Stimulated activated CD8-positive, alpha-beta memory T cell treated with anti-CD3 and anti-CD28 coated beads, Interleukin-15, amount 100 ng/mL, for 48 hours (primary cell): ENCODE measurements around the gene MRPL24.

Experiments
- DNase-seq, 2 donors: peaks; one replicate each; pipeline ENCODE4 v3.0.0-alpha.2; 2020; ENCODE audit warnings: low read depth in 2 of 2

The MRPL24 gene

GRCh38 chr1:156709757-156710489, 31.0 kb downstream of the MRPL24 start:
- DNase-seq = no peak

GRCh38 chr1:156709031-156709430, 31.9 kb downstream of the MRPL24 start:
- no peak for DNase-seq

GRCh38 chr1:156708218-156708661, 32.6 kb downstream of the MRPL24 start:
- no peak for DNase-seq

- DNase-seq = no peak
These were observed 33.3 kb downstream of the MRPL24 start for GRCh38 chr1:156707417-156708217.

GRCh38 chr1:156706657-156707416, 34.1 kb downstream of the MRPL24 start:
- no peak for DNase-seq

- DNase-seq = peak; percentile 34 to 48
These were observed 34.8 kb downstream of the MRPL24 start for GRCh38 chr1:156705918-156706656.

GRCh38 chr1:156705321-156705917, 35.5 kb downstream of the MRPL24 start, which contains the start of gene CRABP2:
Gene CRABP2, minus strand, starts transcription at chr1:156705583. Its CDS starts 137 bp downstream, at chr1:156705446.
- DNase-seq = no peak

- peak; percentile 19 to 35 for DNase-seq
These were observed 36.0 kb downstream of the MRPL24 start for GRCh38 chr1:156704930-156705320.

- no peak for DNase-seq
These were observed 36.6 kb downstream of the MRPL24 start for GRCh38 chr1:156704166-156704711.

- no peak for DNase-seq
These were observed 37.1 kb downstream of the MRPL24 start for GRCh38 chr1:156703741-156704140.

GRCh38 chr1:156703336-156703735, 37.6 kb downstream of the MRPL24 start:
- DNase-seq = no peak

- DNase-seq = no peak
These were observed 40.0 kb downstream of the MRPL24 start for GRCh38 chr1:156700736-156701531.

- DNase-seq = no peak
These were observed 41.9 kb downstream of the MRPL24 start for GRCh38 chr1:156698995-156699394.

- DNase-seq = no peak
These were observed 43.4 kb downstream of the MRPL24 start for GRCh38 chr1:156697481-156697880.

- DNase-seq = no peak
These were observed 44.1 kb downstream of the MRPL24 start for GRCh38 chr1:156696755-156697154.

GRCh38 chr1:156694690-156694962, 46.3 kb downstream of the MRPL24 start:
- no peak for DNase-seq

- DNase-seq = no peak
These were observed 46.8 kb downstream of the MRPL24 start for GRCh38 chr1:156693848-156694689.

- DNase-seq = no peak
These were observed 47.7 kb downstream of the MRPL24 start for GRCh38 chr1:156692925-156693847.
